Gastrocnemius medialis (tissue), 4 donors: Measurements from ENCODE around the gene GRB2.

Experiments
- POLR2A ChIP-seq, 2 donors: fragments of 450-650 bp; IDR thresholded peaks; one replicate each; pipeline ENCODE4 v1.6.1; 2017; ENCODE audit warnings: antibody characterized with exemption in 2 of 2, mild to moderate bottlenecking in 2 of 2, moderate library complexity in 2 of 2
- TF ChIP-seq, protein P1 (sequence below), 5 experiments: fragments of 450-650 bp in 3 of 5; fragments of 200-600 bp in 2 of 5; sonication (generic) in 2 of 5; IDR thresholded peaks in 4 of 5; conservative IDR thresholded peaks in 1 of 5; 1 replicate in 4 of 5; 2 replicates in 1 of 5; pipeline ENCODE4 v1.5.1; 2016 to 2019; ENCODE audit warnings: antibody characterized with exemption in 5 of 5, mild to moderate bottlenecking in 3 of 5, moderate library complexity in 3 of 5

DNA sequence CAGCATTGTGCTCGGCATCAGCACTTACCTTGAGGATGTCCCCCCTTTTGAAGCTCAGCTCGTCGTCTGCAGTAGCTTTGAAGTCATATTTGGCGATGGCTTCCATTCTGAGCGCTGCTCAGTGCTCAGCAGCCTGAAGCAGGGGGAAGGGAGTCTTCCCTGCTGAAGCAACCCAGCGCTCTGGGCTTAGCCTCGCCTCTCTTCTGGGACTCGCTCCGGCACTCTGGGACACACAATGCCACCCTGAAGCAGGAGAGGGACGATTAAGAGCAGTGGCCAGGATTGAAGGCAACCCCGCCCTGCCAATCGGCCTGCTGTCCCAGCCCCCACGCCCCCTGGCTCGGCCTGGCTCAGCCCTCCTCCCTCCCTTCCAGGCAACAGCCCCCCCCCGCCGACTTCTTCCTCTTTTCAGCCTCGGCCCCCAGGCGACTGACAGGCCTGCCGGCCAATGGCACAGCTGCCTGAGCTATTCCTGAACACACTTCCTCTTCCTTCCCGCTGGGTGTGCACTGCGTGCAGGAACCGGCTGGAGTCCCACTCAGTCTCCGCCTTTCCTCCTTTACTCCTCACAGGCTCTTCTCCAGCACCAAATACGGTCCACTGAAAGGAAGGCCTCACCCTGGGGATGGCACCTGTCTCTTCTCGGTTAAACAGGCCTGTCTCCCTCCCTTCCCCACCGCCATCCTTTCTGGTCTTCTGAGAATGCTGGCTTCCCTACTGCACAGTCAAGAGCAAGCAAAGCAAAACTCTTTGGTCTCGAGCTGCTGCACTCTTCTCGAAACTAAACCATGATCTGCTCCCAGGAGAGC lies 11.8 kb downstream of the GRB2 start:
- TF ChIP-seq, protein P1, sequence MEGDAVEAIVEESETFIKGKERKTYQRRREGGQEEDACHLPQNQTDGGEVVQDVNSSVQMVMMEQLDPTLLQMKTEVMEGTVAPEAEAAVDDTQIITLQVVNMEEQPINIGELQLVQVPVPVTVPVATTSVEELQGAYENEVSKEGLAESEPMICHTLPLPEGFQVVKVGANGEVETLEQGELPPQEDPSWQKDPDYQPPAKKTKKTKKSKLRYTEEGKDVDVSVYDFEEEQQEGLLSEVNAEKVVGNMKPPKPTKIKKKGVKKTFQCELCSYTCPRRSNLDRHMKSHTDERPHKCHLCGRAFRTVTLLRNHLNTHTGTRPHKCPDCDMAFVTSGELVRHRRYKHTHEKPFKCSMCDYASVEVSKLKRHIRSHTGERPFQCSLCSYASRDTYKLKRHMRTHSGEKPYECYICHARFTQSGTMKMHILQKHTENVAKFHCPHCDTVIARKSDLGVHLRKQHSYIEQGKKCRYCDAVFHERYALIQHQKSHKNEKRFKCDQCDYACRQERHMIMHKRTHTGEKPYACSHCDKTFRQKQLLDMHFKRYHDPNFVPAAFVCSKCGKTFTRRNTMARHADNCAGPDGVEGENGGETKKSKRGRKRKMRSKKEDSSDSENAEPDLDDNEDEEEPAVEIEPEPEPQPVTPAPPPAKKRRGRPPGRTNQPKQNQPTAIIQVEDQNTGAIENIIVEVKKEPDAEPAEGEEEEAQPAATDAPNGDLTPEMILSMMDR (IDR thresholded peaks at IDR 0.05 in 4 of 5, conservative IDR thresholded peaks at IDR 0.05 in 1 of 5), result peak in 2 of 5 experiments; percentile 25 to 50
- peak; percentile 51 to 68 for TF ChIP-seq POLR2A (IDR thresholded peaks at IDR 0.05)
